Retinal pigment epithelial cell (primary cell): ENCODE measurements around the gene ATP8A2.
A peak's percentile ranks its signal among the peaks of the same experiment; 100 is the strongest.

ENCODE experiments used
- DNase-seq: peaks from one replicate; pipeline ENCODE4 v3.0.0-alpha.2; 2010; ENCODE audit warnings: low read depth
- H3K4me3 ChIP-seq: 2 replicates; pipeline ENCODE4 v1.5.1; 2011; ENCODE audit warnings: mild to moderate bottlenecking, low read length, control low read depth, moderate library complexity
- CTCF ChIP-seq: conservative IDR thresholded peaks from 2 replicates; pipeline ENCODE4 v1.5.1; 2011; ENCODE audit warnings: low read depth, low read length, control low read depth, inconsistent platforms

The ATP8A2 gene

GRCh38 chr13:25876247-25876646, 504.5 kb downstream of the ATP8A2 start:
- DNase-seq, result no peak
- no peak overlapping the region for H3K4me3 ChIP-seq
- no peak for TF ChIP-seq CTCF

DNA sequence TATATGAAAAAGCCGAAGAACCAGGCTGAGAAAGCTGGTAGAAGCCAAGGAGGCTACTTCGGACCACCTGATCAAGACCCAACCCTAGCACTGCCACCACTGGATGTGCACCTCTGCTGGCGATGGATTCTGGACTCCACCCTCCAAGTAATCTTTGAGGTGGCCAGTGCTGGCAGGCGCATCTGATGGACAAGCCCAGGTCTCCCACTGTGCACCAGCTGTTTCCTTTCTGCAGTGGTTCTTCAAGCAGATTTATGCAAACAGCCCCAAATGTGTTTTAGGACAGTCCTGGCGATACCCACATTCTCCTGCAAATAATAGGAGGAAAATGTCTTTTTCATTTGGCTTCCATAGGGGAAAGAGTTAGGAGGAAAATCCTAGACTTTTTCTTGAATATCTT, 507.7 kb downstream of the ATP8A2 start:
- DNase-seq, result no peak
- TF ChIP-seq CTCF, result no peak

GRCh38 chr13:25881136-25881926, 509.6 kb downstream of the ATP8A2 start:
- no peak for TF ChIP-seq CTCF
- no peak for DNase-seq
- no peak overlapping the region for H3K4me3 ChIP-seq

More for the DNA sequence above, 507.7 kb downstream of the ATP8A2 start:
- H3K4me3 ChIP-seq, result no peak overlapping the region

GRCh38 chr13:25881971-25882451, 510.2 kb downstream of the ATP8A2 start:
- peak; percentile 32 for DNase-seq
- H3K4me3 ChIP-seq, result no peak overlapping the region
- no peak for TF ChIP-seq CTCF

DNA sequence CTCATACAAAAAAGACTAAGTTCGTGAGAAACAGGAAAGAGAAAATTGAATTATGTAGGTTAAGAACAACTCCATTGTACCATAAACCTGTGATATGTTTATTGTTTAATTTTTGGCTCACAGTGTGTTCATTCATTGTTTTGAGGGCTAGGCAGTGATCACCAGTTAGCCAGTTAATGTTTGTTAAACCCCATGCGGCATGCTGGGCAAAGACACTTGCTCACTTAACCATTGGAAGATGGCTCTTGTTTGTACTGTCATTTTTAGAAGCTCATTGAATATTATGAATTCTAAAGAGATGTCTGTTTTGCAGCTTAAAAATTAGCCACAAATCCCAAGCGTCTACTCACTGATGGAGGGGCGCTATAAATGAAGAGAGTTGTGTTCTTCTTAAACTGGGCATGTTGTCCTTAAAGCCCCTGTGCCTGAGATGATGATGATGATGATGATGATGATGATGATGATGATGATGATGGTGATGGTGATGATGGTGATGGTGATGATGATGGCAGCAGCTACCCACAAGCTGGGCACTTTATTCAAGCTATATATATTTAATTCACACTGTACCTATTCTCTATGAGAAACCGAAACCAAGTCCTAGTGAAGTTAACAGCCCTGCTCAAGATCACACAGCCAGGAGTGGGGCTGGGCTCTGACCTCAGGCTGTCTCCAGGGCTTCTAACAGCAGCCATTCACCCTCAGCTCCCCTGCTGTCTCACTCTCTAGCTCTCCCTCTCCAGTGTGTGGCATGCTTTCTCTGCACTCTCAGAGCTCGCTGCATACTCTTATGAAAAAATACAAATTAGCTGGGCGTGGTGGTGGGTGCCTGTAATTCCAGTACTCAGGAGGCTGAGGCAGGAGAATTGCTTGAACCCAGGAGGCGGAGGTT, 510.9 kb downstream of the ATP8A2 start:
- no peak for TF ChIP-seq CTCF
- DNase-seq, result no peak
- no peak overlapping the region for H3K4me3 ChIP-seq

DNA sequence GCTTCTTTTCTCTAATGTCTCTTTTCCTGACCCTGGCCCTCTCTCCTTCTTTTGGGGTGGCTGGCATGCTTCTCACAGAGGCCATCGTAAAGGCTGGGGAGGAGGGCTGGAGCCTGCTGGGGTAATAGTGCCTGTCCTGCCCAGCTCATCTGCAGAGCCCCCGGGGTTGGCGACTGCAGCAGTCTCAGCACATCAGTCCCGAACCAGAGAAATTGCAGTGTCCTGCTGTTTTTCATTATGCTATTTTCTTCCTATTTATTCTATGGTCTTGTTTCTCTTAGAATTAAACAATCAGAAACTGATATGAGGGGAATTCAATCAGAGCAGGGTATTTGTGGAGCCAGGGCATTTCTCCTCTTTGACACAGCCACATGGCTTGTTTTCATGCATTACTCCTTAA, 513.6 kb downstream of the ATP8A2 start:
- no peak overlapping the region for H3K4me3 ChIP-seq
- TF ChIP-seq CTCF, result no peak
- DNase-seq, result no peak
